ENCODE results near the gene USP32. TPM values are rescaled to one million over a fixed set of nuclear protein-coding genes. Genes with fewer than 3 reads are reported as not detected.

The USP32 gene
- total and polyA plus RNA-seq, 4 experiments from 2014 or later: 2.6 to 36.2 (median 20.4) TPM

GRCh38 chr17:60253048-60253447 is 138.9 kb downstream of the USP32 start:
- H3K36me3 Mint-ChIP-seq: peaks cover 35 to 41% of the 10 kb centered on the region in 2 donors
- no peaks in the 10 kb centered on the region for H3K27me3 ChIP-seq (ENCODE audit: insufficient read depth, low read length)
- H3K27ac ChIP-seq (ENCODE audit: low read depth, low read length): no peak overlapping the region
- POLR2A ChIA-PET (ENCODE audit: partially characterized antibody): no interaction called here
- no peak for DNase-seq
- peaks cover 0 to 1% (median 0%) of the 10 kb centered on the region in 4 donors for H3K4me1 Mint-ChIP-seq
- no peaks in the 10 kb centered on the region for H3K27me3 Mint-ChIP-seq
- no peak overlapping the region for H3K4me3 ChIP-seq (ENCODE audit: low read length in 2 of 2)
- intact Hi-C loops (cut with micrococcal nuclease): no loop called here
- H3K4me3 Mint-ChIP-seq: no peak overlapping the region
- no peaks in the 10 kb centered on the region for H3K4me1 ChIP-seq (ENCODE audit: insufficient read depth, low read length)
- CTCF ChIA-PET (ENCODE audit: partially characterized antibody): no interaction called here
- H3K9me3 ChIP-seq (ENCODE audit: control insufficient read depth in 1 of 2, low read length in 2 of 2): no peaks in the 10 kb centered on the region
- H3K9me3 Mint-ChIP-seq: no peaks in the 10 kb centered on the region
- H3K27ac Mint-ChIP-seq: no peak overlapping the region
- peaks cover 5% of the 10 kb centered on the region for H3K36me3 ChIP-seq (ENCODE audit: insufficient read depth, low read length)

- intact Hi-C loops (cut with micrococcal nuclease): no loop called here
- H3K4me3 ChIP-seq (ENCODE audit: low read length in 2 of 2): no peak overlapping the region
- no peak overlapping the region for H3K27ac Mint-ChIP-seq
- H3K4me1 Mint-ChIP-seq: no peaks in the 10 kb centered on the region
- ChIA-PET CTCF (ENCODE audit: partially characterized antibody) (no interaction called here), POLR2A (ENCODE audit: partially characterized antibody) (no interaction called here)
- peaks cover 33 to 39% of the 10 kb centered on the region in 2 donors for H3K36me3 Mint-ChIP-seq
- no peaks in the 10 kb centered on the region for H3K27me3 ChIP-seq (ENCODE audit: insufficient read depth, low read length)
- H3K36me3 ChIP-seq (ENCODE audit: insufficient read depth, low read length): peaks cover 5% of the 10 kb centered on the region
- H3K9me3 Mint-ChIP-seq: no peaks in the 10 kb centered on the region
- H3K27ac ChIP-seq (ENCODE audit: low read depth, low read length): no peak overlapping the region
- H3K27me3 Mint-ChIP-seq: no peaks in the 10 kb centered on the region
- H3K4me3 Mint-ChIP-seq: no peak overlapping the region
- no peak for DNase-seq
- H3K9me3 ChIP-seq (ENCODE audit: control insufficient read depth in 1 of 2, low read length in 2 of 2): no peaks in the 10 kb centered on the region
- H3K4me1 ChIP-seq (ENCODE audit: insufficient read depth, low read length): no peaks in the 10 kb centered on the region
Observed at GRCh38 chr17:60252459-60252858, 139.5 kb downstream of the USP32 start.

- no peaks in the 10 kb centered on the region for H3K4me1 ChIP-seq (ENCODE audit: insufficient read depth, low read length)
- H3K27me3 Mint-ChIP-seq: no peaks in the 10 kb centered on the region
- no peak overlapping the region for H3K4me3 ChIP-seq (ENCODE audit: low read length in 2 of 2)
- H3K9me3 ChIP-seq (ENCODE audit: control insufficient read depth in 1 of 2, low read length in 2 of 2): no peaks in the 10 kb centered on the region
- peaks cover 23 to 32% of the 10 kb centered on the region in 2 donors for H3K36me3 Mint-ChIP-seq
- H3K27me3 ChIP-seq (ENCODE audit: insufficient read depth, low read length): no peaks in the 10 kb centered on the region
- no peak for DNase-seq
- no peak overlapping the region for H3K27ac Mint-ChIP-seq
- POLR2A ChIA-PET (ENCODE audit: partially characterized antibody): no interaction called here
- H3K36me3 ChIP-seq (ENCODE audit: insufficient read depth, low read length): peaks cover 5% of the 10 kb centered on the region
- no peaks in the 10 kb centered on the region for H3K4me1 Mint-ChIP-seq
- intact Hi-C loops (cut with micrococcal nuclease): no loop called here
- no peaks in the 10 kb centered on the region for H3K9me3 Mint-ChIP-seq
- H3K27ac ChIP-seq (ENCODE audit: low read depth, low read length): no peak overlapping the region
- H3K4me3 Mint-ChIP-seq: no peak overlapping the region
- CTCF ChIA-PET (ENCODE audit: partially characterized antibody): no interaction called here
Observed at GRCh38 chr17:60249290-60249826, 142.6 kb downstream of the USP32 start.

- Mint-ChIP-seq H3K27ac (no peak overlapping the region), H3K4me1 (no peaks in the 10 kb centered on the region), H3K36me3 (peaks cover 23 to 32% of the 10 kb centered on the region in 2 donors), H3K27me3 (no peaks in the 10 kb centered on the region), H3K4me3 (no peak overlapping the region), H3K9me3 (no peaks in the 10 kb centered on the region)
- no peaks in the 10 kb centered on the region for H3K4me1 ChIP-seq (ENCODE audit: insufficient read depth, low read length)
- H3K4me3 ChIP-seq (ENCODE audit: low read length in 2 of 2): no peak overlapping the region
- DNase-seq: no peak
- no peaks in the 10 kb centered on the region for H3K9me3 ChIP-seq (ENCODE audit: control insufficient read depth in 1 of 2, low read length in 2 of 2)
- H3K27me3 ChIP-seq (ENCODE audit: insufficient read depth, low read length): no peaks in the 10 kb centered on the region
- ChIA-PET CTCF (ENCODE audit: partially characterized antibody) (no interaction called here), POLR2A (ENCODE audit: partially characterized antibody) (no interaction called here)
- H3K36me3 ChIP-seq (ENCODE audit: insufficient read depth, low read length): peaks cover 5% of the 10 kb centered on the region
- intact Hi-C loops (cut with micrococcal nuclease): no loop called here
- H3K27ac ChIP-seq (ENCODE audit: low read depth, low read length): no peak overlapping the region
Observed at GRCh38 chr17:60248618-60249289, 143.2 kb downstream of the USP32 start.

GRCh38 chr17:60247836-60248461 is 144.0 kb downstream of the USP32 start:
- H3K4me3 ChIP-seq (ENCODE audit: low read length in 2 of 2): no peak overlapping the region
- peaks cover 5% of the 10 kb centered on the region for H3K36me3 ChIP-seq (ENCODE audit: insufficient read depth, low read length)
- Mint-ChIP-seq H3K36me3 (peaks cover 29 to 32% of the 10 kb centered on the region in 2 donors), H3K27me3 (no peaks in the 10 kb centered on the region), H3K27ac (no peak overlapping the region), H3K4me3 (no peak overlapping the region), H3K4me1 (no peaks in the 10 kb centered on the region), H3K9me3 (no peaks in the 10 kb centered on the region)
- no peaks in the 10 kb centered on the region for H3K9me3 ChIP-seq (ENCODE audit: control insufficient read depth in 1 of 2, low read length in 2 of 2)
- POLR2A ChIA-PET (ENCODE audit: partially characterized antibody): no interaction called here
- no peak overlapping the region for H3K27ac ChIP-seq (ENCODE audit: low read depth, low read length)
- CTCF ChIA-PET (ENCODE audit: partially characterized antibody): no interaction called here
- intact Hi-C loops (cut with micrococcal nuclease): no loop called here
- H3K27me3 ChIP-seq (ENCODE audit: insufficient read depth, low read length): no peaks in the 10 kb centered on the region
- DNase-seq: no peak
- no peaks in the 10 kb centered on the region for H3K4me1 ChIP-seq (ENCODE audit: insufficient read depth, low read length)

- H3K4me1 ChIP-seq (ENCODE audit: insufficient read depth, low read length): no peaks in the 10 kb centered on the region
- no peaks in the 10 kb centered on the region for H3K36me3 ChIP-seq (ENCODE audit: insufficient read depth, low read length)
- no peaks in the 10 kb centered on the region for H3K27me3 ChIP-seq (ENCODE audit: insufficient read depth, low read length)
- no peaks in the 10 kb centered on the region for H3K4me1 Mint-ChIP-seq
- H3K36me3 Mint-ChIP-seq: peaks cover 39 to 42% of the 10 kb centered on the region in 2 donors
- DNase-seq: no peak
- H3K27me3 Mint-ChIP-seq: no peaks in the 10 kb centered on the region
- H3K27ac ChIP-seq (ENCODE audit: low read depth, low read length): no peak overlapping the region
- no peaks in the 10 kb centered on the region for H3K9me3 ChIP-seq (ENCODE audit: control insufficient read depth in 1 of 2, low read length in 2 of 2)
- H3K9me3 Mint-ChIP-seq: peaks cover 0 to 14% (median 0%) of the 10 kb centered on the region in 8 donors
- H3K4me3 ChIP-seq (ENCODE audit: low read length in 2 of 2): no peak overlapping the region
- CTCF ChIA-PET (ENCODE audit: partially characterized antibody): no interaction called here
- intact Hi-C loops (cut with micrococcal nuclease): no loop called here
- no peak overlapping the region for H3K4me3 Mint-ChIP-seq
- POLR2A ChIA-PET (ENCODE audit: partially characterized antibody): no interaction called here
- no peak overlapping the region for H3K27ac Mint-ChIP-seq
Observed at GRCh38 chr17:60244656-60245055, 147.3 kb downstream of the USP32 start.

- no peak for DNase-seq
- ChIA-PET CTCF (ENCODE audit: partially characterized antibody) (no interaction called here), POLR2A (ENCODE audit: partially characterized antibody) (no interaction called here)
- Histone ChIP-seq H3K27me3 (ENCODE audit: insufficient read depth, low read length) (no peaks in the 10 kb centered on the region), H3K27ac (ENCODE audit: low read depth, low read length) (no peak overlapping the region), H3K4me3 (ENCODE audit: low read length in 2 of 2) (no peak overlapping the region), H3K9me3 (ENCODE audit: control insufficient read depth in 1 of 2, low read length in 2 of 2) (no peaks in the 10 kb centered on the region), H3K36me3 (ENCODE audit: insufficient read depth, low read length) (peaks cover 5% of the 10 kb centered on the region), H3K4me1 (ENCODE audit: insufficient read depth, low read length) (no peaks in the 10 kb centered on the region)
- Mint-ChIP-seq H3K9me3 (peaks cover 0 to 18% (median 2%) of the 10 kb centered on the region in 8 donors), H3K4me3 (no peak overlapping the region), H3K27ac (no peak overlapping the region), H3K4me1 (no peaks in the 10 kb centered on the region), H3K36me3 (peaks cover 23 to 36% of the 10 kb centered on the region in 2 donors), H3K27me3 (no peaks in the 10 kb centered on the region)
- intact Hi-C loops (cut with micrococcal nuclease): no loop called here
Observed at GRCh38 chr17:60240290-60240689, 151.6 kb downstream of the USP32 start.
